Activated naive CD8-positive, alpha-beta T cell (primary cell): Measurements from ENCODE around the gene NUAK2.
"Not testable (repeated sequence)": the region's sequence is repeated elsewhere in the genome, so short reads cannot be mapped to it uniquely, and the experiment has no call there.

Experiments
- H3K27ac Mint-ChIP-seq: one replicate; pipeline ENCODE4 v1.8.0; 2021; ENCODE audit warnings: mixed read lengths
- H3K27me3 Mint-ChIP-seq: one replicate; pipeline ENCODE4 v1.8.0; 2021; ENCODE audit warnings: mixed read lengths
- H3K36me3 Mint-ChIP-seq: one replicate; pipeline ENCODE4 v1.8.0; 2021; ENCODE audit warnings: mixed read lengths
- H3K4me1 Mint-ChIP-seq: one replicate; pipeline ENCODE4 v1.8.0; 2021; ENCODE audit warnings: low read depth, mixed read lengths
- H3K4me3 Mint-ChIP-seq: one replicate; pipeline ENCODE4 v1.8.0; 2021; ENCODE audit warnings: mild to moderate bottlenecking, mixed read lengths
- H3K9me3 Mint-ChIP-seq: one replicate; pipeline ENCODE4 v1.8.0; 2021; ENCODE audit warnings: low read depth, mixed read lengths

Gene NUAK2

GRCh38 chr1:205298191-205298994 lies 23.2 kb downstream of the NUAK2 start:
- H3K27ac Mint-ChIP-seq: no peak overlapping the region
- no peaks in the 10 kb centered on the region for H3K27me3 Mint-ChIP-seq
- H3K4me1 Mint-ChIP-seq: peaks cover 64% of the 10 kb centered on the region
- H3K4me3 Mint-ChIP-seq: no peak overlapping the region
- H3K36me3 Mint-ChIP-seq: peaks cover 6% of the 10 kb centered on the region
- no peaks in the 10 kb centered on the region for H3K9me3 Mint-ChIP-seq

- Mint-ChIP-seq H3K4me1 (peaks cover 66% of the 10 kb centered on the region), H3K27ac (peak overlapping the region; percentile 54)
- not testable (repeated sequence) for H3K9me3 Mint-ChIP-seq, H3K4me3 Mint-ChIP-seq, H3K36me3 Mint-ChIP-seq, H3K27me3 Mint-ChIP-seq
Measured at GRCh38 chr1:205297546-205298177, 23.9 kb downstream of the NUAK2 start.

GRCh38 chr1:205296154-205296553 lies 25.4 kb downstream of the NUAK2 start:
- no peaks in the 10 kb centered on the region for H3K27me3 Mint-ChIP-seq
- H3K36me3 Mint-ChIP-seq: peaks cover 2% of the 10 kb centered on the region
- H3K4me1 Mint-ChIP-seq: peaks cover 72% of the 10 kb centered on the region
- no peak overlapping the region for H3K27ac Mint-ChIP-seq
- no peaks in the 10 kb centered on the region for H3K9me3 Mint-ChIP-seq
- H3K4me3 Mint-ChIP-seq: no peak overlapping the region

- H3K4me3 Mint-ChIP-seq: no peak overlapping the region
- H3K27me3 Mint-ChIP-seq: no peaks in the 10 kb centered on the region
- H3K9me3 Mint-ChIP-seq: no peaks in the 10 kb centered on the region
- peaks cover 69% of the 10 kb centered on the region for H3K4me1 Mint-ChIP-seq
- no peak overlapping the region for H3K27ac Mint-ChIP-seq
- no peaks in the 10 kb centered on the region for H3K36me3 Mint-ChIP-seq
Measured at GRCh38 chr1:205294934-205295333, 26.6 kb downstream of the NUAK2 start.

GRCh38 chr1:205294175-205294917 lies 27.2 kb downstream of the NUAK2 start:
- Mint-ChIP-seq H3K27me3 (no peaks in the 10 kb centered on the region), H3K4me1 (peaks cover 71% of the 10 kb centered on the region), H3K27ac (no peak overlapping the region), H3K9me3 (no peaks in the 10 kb centered on the region), H3K4me3 (no peak overlapping the region), H3K36me3 (no peaks in the 10 kb centered on the region)

- Mint-ChIP-seq H3K27me3 (no peaks in the 10 kb centered on the region), H3K4me3 (no peak overlapping the region), H3K4me1 (peaks cover 69% of the 10 kb centered on the region), H3K27ac (no peak overlapping the region), H3K9me3 (no peaks in the 10 kb centered on the region), H3K36me3 (no peaks in the 10 kb centered on the region)
Measured at GRCh38 chr1:205293350-205294074, 28.0 kb downstream of the NUAK2 start.

GRCh38 chr1:205291596-205291995 lies 29.9 kb downstream of the NUAK2 start:
- Mint-ChIP-seq H3K4me3 (no peak overlapping the region), H3K27me3 (no peaks in the 10 kb centered on the region), H3K27ac (no peak overlapping the region), H3K4me1 (peaks cover 73% of the 10 kb centered on the region), H3K9me3 (no peaks in the 10 kb centered on the region), H3K36me3 (no peaks in the 10 kb centered on the region)

- Mint-ChIP-seq H3K4me3 (peak overlapping the region; percentile 75), H3K9me3 (no peaks in the 10 kb centered on the region), H3K36me3 (no peaks in the 10 kb centered on the region), H3K27me3 (no peaks in the 10 kb centered on the region), H3K27ac (peak overlapping the region; percentile 64), H3K4me1 (peaks cover 78% of the 10 kb centered on the region)
Measured at GRCh38 chr1:205287767-205288559, 33.6 kb downstream of the NUAK2 start.

- Mint-ChIP-seq H3K4me1 (peaks cover 83% of the 10 kb centered on the region), H3K4me3 (peak overlapping the region; percentile 75), H3K27ac (peak overlapping the region; percentile 64), H3K36me3 (no peaks in the 10 kb centered on the region), H3K27me3 (no peaks in the 10 kb centered on the region), H3K9me3 (no peaks in the 10 kb centered on the region)
Measured at GRCh38 chr1:205287076-205287475, 34.5 kb downstream of the NUAK2 start.

- Mint-ChIP-seq H3K9me3 (no peaks in the 10 kb centered on the region), H3K36me3 (no peaks in the 10 kb centered on the region), H3K27me3 (no peaks in the 10 kb centered on the region), H3K27ac (peak overlapping the region; percentile 89), H3K4me1 (peaks cover 77% of the 10 kb centered on the region), H3K4me3 (peak overlapping the region; percentile 75)
Measured at GRCh38 chr1:205286335-205286950, 35.1 kb downstream of the NUAK2 start.

- Mint-ChIP-seq H3K27ac (peak overlapping the region; percentile 89), H3K4me1 (peaks cover 75% of the 10 kb centered on the region), H3K36me3 (no peaks in the 10 kb centered on the region), H3K4me3 (peak overlapping the region; percentile 75), H3K9me3 (no peaks in the 10 kb centered on the region), H3K27me3 (no peaks in the 10 kb centered on the region)
Measured at GRCh38 chr1:205285381-205286101, 36.0 kb downstream of the NUAK2 start.

GRCh38 chr1:205284420-205285144 lies 37.0 kb downstream of the NUAK2 start:
- peak overlapping the region; percentile 75 for H3K4me3 Mint-ChIP-seq
- no peaks in the 10 kb centered on the region for H3K27me3 Mint-ChIP-seq
- H3K36me3 Mint-ChIP-seq: no peaks in the 10 kb centered on the region
- H3K27ac Mint-ChIP-seq: peak overlapping the region; percentile 89
- H3K4me1 Mint-ChIP-seq: peaks cover 79% of the 10 kb centered on the region
- H3K9me3 Mint-ChIP-seq: no peaks in the 10 kb centered on the region
